GM21786 (cell line): ENCODE measurements around the gene NRN1L.

Experiments
- ATAC-seq: cut with Tn5 transposase; IDR thresholded peaks from one replicate; pipeline ENCODE4 v1.9.1; 2021; ENCODE audit not compliant: unreplicated experiment

Gene NRN1L

GRCh38 chr16:67915831-67916723, 31.4 kb downstream of the NRN1L start:
- ATAC-seq: no peak

DNA sequence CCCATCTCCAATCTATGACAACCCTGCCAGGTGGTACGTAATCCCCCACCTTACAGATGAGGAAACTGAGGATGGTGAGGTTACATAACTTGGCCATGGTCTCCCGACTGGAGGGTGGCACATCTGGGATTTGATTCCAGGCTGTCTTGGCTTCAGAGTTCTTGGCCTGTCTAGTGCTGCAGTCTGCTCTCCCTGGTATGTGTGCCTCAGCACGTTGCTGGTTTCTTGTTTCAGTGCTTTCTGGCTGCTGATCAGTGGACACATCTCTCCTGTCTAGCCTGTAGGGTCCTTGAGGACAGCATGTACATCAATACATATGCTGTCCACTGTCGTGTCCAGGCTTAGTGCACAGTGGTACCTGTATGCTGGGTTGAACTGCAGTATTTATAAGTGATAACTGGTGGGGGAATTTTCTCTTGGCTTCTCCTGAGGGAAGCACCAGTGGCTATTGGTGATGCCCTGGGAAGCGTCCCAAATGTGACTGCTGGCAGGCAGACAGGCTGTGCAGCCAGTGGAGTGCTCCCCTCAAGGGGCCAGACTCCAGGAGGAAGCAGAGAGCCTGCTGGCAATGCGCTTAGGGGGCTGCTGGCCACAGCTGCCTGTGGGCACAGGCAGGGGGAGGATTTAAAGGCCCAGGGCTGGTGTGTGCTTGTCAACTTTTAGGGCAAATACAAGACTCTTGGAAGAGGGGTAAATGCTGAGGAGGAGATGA, 32.6 kb downstream of the NRN1L start:
- no peak for ATAC-seq

DNA sequence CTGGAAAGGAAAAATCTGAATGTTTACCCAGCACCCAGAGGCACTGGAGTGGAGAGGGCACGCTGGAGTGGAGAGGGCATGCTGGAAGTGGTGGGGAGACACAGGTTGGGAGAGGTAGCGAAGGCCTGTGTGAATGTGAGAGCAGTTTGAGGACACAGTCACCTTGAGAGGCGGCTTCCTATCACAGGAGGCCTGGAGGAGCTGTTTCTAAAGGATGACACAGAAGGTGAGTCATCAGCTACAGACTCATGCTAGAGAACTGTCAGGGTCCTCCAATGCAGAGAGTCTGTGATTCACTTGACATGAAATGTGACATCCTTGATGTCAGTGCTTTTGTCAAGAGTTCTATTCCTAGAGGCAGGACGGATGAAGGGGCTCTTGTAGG, 33.2 kb downstream of the NRN1L start:
- no peak for ATAC-seq

DNA sequence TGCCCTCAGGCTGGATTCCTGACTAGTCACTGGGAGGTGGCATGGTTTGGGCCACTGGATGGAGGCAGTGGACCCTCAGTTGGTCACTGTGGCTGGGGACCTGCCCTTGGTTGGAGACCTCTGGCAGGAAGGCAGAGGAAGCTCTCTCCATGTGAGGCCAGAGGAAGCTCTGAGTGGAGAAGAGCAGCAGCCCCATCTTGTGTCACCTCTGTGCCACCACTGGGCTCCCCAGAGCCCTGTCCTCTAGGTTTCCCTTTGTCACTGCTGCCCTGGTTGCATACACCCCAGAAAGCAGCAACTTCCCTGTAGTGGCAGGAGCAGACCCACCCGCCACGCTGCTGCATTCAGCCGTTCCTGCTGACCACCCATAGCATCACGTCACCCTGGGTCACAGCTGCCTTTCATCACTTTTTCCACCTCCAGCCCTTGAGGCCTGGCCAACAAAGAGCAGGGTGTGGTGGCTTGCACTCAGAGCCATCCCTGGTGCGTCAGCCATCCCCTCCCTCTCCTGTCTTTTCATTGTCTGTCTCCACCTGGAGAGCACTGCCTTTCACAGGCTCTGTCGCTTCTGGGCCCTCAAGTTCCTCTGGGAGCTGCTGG, 35.0 kb downstream of the NRN1L start:
- ATAC-seq: no peak

- ATAC-seq: no peak
Measured at GRCh38 chr16:67922221-67922620, 37.5 kb downstream of the NRN1L start.

DNA sequence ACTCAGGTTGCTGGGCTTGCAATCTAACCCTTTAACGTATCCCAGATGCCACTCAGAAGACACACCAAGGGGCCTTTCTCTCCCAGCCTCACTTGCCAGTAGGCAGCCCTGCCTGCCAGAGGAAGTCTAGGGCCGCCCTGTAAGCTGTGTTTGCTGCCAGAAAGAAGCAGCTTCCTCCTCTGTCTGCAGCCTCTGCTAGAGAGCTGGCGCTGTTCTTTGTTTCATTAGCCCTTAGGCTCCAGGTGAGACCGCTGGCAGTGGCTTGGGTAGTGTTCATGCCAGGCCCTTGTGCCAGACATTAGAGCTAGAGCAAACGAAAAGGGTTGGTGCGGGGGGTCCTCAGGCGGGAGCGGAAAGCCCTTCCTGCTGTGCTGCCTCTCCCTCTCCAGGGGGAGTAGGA, 38.1 kb downstream of the NRN1L start:
- ATAC-seq: no peak

- no peak for ATAC-seq
Measured at GRCh38 chr16:67923414-67924116, 38.9 kb downstream of the NRN1L start.

DNA sequence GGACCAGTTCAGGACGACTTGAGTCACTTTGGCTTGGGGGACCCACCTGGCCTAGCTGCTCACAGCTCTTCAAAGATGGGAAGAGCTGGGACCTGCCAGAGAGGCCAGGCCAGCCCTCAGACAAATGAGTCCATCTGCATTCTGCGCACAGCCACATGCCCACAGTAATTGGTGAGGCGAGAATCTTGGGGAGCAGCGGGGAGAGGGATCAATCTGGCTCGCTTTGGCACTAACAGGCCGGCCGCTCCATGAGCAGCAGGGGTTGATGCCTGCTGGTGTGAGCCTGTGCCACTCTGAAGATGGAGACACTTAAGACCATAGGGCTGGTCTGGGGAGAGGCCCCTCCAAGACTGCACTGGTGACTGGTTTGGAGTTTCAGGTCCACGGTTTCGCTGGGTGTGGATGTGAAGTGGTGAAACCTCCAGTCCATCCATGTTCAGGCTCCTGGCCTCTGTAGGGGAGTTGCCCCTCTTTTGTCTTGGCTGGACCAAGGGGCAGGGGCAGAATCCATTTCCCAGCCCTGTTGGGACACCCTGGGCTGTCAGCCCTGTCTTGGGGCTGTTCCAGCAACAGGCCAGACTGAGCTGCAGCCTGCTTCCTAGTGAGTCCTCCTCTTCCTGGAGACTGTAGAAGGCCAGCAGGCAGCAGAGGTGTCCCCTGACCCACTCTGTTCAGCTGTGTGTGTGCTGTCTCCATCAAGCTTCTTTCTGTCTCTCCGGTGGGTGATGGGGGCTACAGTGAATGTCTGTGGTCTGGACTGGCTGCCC, 39.6 kb downstream of the NRN1L start:
- ATAC-seq: no peak

- ATAC-seq: no peak
Measured at GRCh38 chr16:67926181-67926750, 41.6 kb downstream of the NRN1L start.

- no peak for ATAC-seq
Measured at GRCh38 chr16:67927131-67927941, 42.7 kb downstream of the NRN1L start.

- ATAC-seq: no peak
Measured at GRCh38 chr16:67928147-67928546, 43.5 kb downstream of the NRN1L start.

GRCh38 chr16:67928561-67929364, 44.1 kb downstream of the NRN1L start:
- no peak for ATAC-seq

DNA sequence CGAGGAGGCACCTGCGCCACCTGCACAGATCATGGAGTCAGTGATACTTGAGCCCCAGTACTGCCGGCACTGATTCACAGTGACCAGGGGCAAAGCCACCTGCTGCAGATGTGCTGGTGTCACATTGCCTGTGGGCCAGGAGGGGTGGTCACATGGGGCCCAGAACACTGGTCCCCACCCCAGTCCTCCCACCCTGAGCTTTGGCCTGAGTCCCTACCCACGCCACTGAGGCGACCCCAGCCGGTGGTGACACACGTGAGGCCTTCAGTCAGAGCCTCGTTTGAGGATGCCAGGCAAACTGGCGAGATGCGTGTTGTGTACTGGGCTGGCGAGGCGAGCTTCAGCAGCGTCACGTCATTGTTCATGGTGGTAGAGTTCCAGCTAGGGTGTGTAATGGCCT, 45.5 kb downstream of the NRN1L start:
- no peak for ATAC-seq

- ATAC-seq: no peak
Measured at GRCh38 chr16:67930678-67931211, 46.1 kb downstream of the NRN1L start.

DNA sequence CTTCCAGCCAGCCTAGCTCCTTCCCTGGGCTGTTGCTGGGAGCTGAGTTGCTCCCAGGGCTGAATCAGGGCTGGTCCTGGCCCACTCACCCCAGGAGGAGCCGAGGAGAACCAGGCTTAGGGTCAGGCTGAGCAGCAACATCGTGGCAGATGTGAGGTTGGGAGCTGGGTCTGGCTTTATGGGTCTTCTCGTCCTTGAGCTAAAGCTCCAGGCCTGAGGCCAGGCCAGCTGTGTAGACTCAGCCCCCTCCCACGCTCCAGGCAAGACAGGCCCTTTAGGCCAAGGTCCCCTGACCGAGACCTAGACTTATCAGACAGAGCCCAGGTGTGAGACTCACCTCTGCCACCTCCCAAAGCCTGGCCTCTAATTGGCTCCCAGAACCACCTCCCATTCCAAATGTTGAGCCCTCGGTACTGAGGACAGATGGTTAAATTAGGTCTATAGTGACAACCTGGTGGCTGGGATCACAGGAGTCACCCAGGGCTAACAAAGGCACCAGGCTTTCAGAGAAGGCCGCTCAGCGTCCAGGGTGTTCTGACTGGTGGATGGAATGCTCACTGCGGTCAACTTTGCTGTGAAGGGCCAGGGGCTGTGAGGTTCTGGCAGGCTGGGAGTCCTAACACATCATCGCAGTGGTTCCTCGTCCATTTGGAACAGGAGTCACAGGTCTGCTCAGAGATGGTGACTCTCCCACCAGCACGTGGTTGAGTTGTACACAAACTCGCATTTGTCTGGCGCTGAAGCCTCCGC, 47.2 kb downstream of the NRN1L start, which contains the start of gene CTRL:
TSS of gene CTRL (minus strand) at position 151 of the 750 bp plus-strand sequence. CDS start at position 141, 10 bp downstream.
- ATAC-seq: no peak

DNA sequence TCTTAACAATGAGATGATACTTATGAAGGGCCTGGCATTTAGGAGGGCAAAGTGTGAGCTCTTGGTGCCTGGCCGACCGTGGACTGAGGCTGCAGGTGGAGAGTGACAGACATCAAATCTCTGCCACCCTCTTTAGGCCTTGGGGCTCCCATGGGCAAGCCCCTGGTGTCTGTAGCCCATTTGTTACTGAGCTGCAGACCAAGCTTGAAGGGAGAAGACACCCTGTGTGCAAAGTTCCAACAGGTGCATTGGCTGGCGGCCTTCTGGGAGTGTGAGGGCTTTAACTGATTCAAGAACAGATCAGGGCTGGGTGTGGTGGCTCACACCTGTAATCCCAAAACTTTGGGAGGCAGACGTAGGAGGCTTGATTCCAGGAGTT, 47.8 kb downstream of the NRN1L start:
- ATAC-seq: no peak

DNA sequence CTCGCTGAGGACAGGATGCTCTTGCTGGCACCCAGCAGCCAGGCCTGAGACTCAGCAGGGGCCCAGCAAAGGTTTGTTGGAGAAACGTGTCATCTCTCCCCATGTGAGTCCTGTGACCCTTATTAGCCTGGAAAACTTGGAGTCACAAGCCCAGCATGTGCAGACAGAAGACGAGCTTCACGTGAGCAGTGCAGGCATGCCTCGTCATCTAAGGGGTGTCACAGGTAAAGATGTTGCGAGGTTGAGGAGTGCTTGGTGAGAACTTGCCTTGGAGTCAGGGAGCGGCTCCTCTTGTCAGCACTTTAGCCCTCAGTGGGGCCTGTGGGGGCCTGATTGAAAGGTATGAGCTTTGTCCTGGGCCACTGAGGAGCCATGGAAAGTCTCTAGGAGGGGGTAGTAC, 49.1 kb downstream of the NRN1L start:
- ATAC-seq: no peak
